Naive thymus-derived CD4-positive, alpha-beta T cell (primary cell): ENCODE results near the gene KIAA0930. TPM values are rescaled to one million over a fixed set of nuclear protein-coding genes. Genes with fewer than 3 reads are reported as not detected.
A peak's percentile ranks its signal among the peaks of the same experiment; 100 is the strongest.

Experiments
- ATAC-seq: fragments of 150-1000 bp; cut with Tn5 transposase; 2 replicates; pipeline ENCODE4 v1.10.0; 2021; ENCODE audit warnings: mild to moderate bottlenecking, moderate library complexity
- CTCF ChIA-PET: fragments of 350-600 bp; sonication (Branson Sonifier 250); formaldehyde crosslinking; loops from one replicate; lab custom pipeline; 2021; ENCODE audit warnings: antibody characterized with exemption; lab: Charles Lee
- POLR2A ChIA-PET: fragments of 350-600 bp; sonication (Branson Sonifier 250); formaldehyde crosslinking; loops from one replicate; lab custom pipeline; 2021; ENCODE audit warnings: antibody characterized with exemption, inconsistent platforms; lab: Charles Lee
- DNase-seq, 9 donors: peaks; one replicate each; pipeline versions ENCODE4 v3.0.0 to v3.0.0-alpha.2; 2020 to 2022; ENCODE audit warnings: mixed read lengths in 1 of 9
- H3K27ac ChIP-seq: one replicate; pipeline ENCODE4 v1.7.0; 2013; ENCODE audit warnings: mild to moderate bottlenecking, low read depth, low read length, moderate library complexity
- H3K27me3 ChIP-seq, 2 donors: one replicate each; pipeline ENCODE4 v1.7.0; 2013; ENCODE audit warnings: low read length in 2 of 2, mild to moderate bottlenecking in 2 of 2, moderate library complexity in 2 of 2; ENCODE audit not compliant: control insufficient read depth in 2 of 2, insufficient read depth in 2 of 2
- H3K36me3 ChIP-seq, 3 experiments: 1 replicate in 2 of 3; 2 replicates in 1 of 3; pipeline ENCODE4 v1.7.0; 2013; ENCODE audit warnings: low read length in 3 of 3, mild to moderate bottlenecking in 3 of 3, moderate library complexity in 1 of 3; ENCODE audit not compliant: insufficient read depth in 3 of 3, control insufficient read depth in 2 of 3
- H3K4me1 ChIP-seq, 2 donors: one replicate each; pipeline ENCODE4 v1.7.0; 2013; ENCODE audit warnings: low read length in 2 of 2, mild to moderate bottlenecking in 2 of 2, moderate library complexity in 1 of 2; ENCODE audit not compliant: control insufficient read depth in 2 of 2, insufficient read depth in 2 of 2
- H3K4me3 ChIP-seq: 2 replicates; pipeline ENCODE4 v1.7.0; 2013; ENCODE audit warnings: mild to moderate bottlenecking, low read length
- H3K9me3 ChIP-seq, 3 experiments: 1 replicate in 2 of 3; 2 replicates in 1 of 3; pipeline ENCODE4 v1.7.0; 2013; ENCODE audit warnings: low read length in 3 of 3; ENCODE audit not compliant: control insufficient read depth in 2 of 3
- H3K27ac Mint-ChIP-seq, 9 donors: one replicate each; pipeline ENCODE4 v1.8.0; 2020 to 2022; ENCODE audit warnings: mixed read lengths in 9 of 9, mild to moderate bottlenecking in 8 of 9, moderate library complexity in 5 of 9, inconsistent platforms in 2 of 9
- H3K27me3 Mint-ChIP-seq, 5 donors: one replicate each; pipeline ENCODE4 v1.8.0; 2021 to 2022; ENCODE audit warnings: mixed read lengths in 5 of 5, mild to moderate bottlenecking in 1 of 5
- H3K36me3 Mint-ChIP-seq, 5 donors: one replicate each; pipeline ENCODE4 v1.8.0; 2020 to 2022; ENCODE audit warnings: mixed read lengths in 5 of 5, mild to moderate bottlenecking in 3 of 5, inconsistent platforms in 1 of 5
- H3K4me1 Mint-ChIP-seq, 7 donors: one replicate each; pipeline ENCODE4 v1.8.0; 2020 to 2022; ENCODE audit warnings: mixed read lengths in 7 of 7, mild to moderate bottlenecking in 3 of 7, inconsistent platforms in 1 of 7
- H3K4me3 Mint-ChIP-seq, 10 donors: one replicate each; pipeline ENCODE4 v1.8.0; 2020 to 2022; ENCODE audit warnings: mild to moderate bottlenecking in 10 of 10, mixed read lengths in 10 of 10, moderate library complexity in 6 of 10, inconsistent platforms in 2 of 10
- H3K9me3 Mint-ChIP-seq, 11 donors: one replicate each; pipeline ENCODE4 v1.8.0; 2020 to 2022; ENCODE audit warnings: mixed read lengths in 11 of 11, mild to moderate bottlenecking in 4 of 11, inconsistent platforms in 1 of 11, moderate library complexity in 1 of 11
- intact Hi-C, 2 donors: fragments of 100-400 bp; cut with micrococcal nuclease; formaldehyde crosslinking; loops; one replicate each; pipeline ENCODE4 v1.15.1; 2023
- polyA plus RNA-seq, 2 donors: library from polyadenylated mRNA; unstranded; fragments of 300-500 nt; fragmentation: Illumina TruSeq; gene quantifications; one replicate each; pipeline ENCODE4 v1.2.3, GENCODE V29; 2021
- total RNA-seq, 6 experiments: library from RNA in 5 of 6; stranded (reverse) in 5 of 6; gene quantifications; 1 replicate in 5 of 6; 2 replicates in 1 of 6; pipeline ENCODE4 v1.2.3 and lab custom pipeline; 2021 to 2026

The KIAA0930 gene
- total and polyA plus RNA-seq, 7 experiments from 2014 or later, result 2.3 to 58.2 (median 21.6) TPM

DNA sequence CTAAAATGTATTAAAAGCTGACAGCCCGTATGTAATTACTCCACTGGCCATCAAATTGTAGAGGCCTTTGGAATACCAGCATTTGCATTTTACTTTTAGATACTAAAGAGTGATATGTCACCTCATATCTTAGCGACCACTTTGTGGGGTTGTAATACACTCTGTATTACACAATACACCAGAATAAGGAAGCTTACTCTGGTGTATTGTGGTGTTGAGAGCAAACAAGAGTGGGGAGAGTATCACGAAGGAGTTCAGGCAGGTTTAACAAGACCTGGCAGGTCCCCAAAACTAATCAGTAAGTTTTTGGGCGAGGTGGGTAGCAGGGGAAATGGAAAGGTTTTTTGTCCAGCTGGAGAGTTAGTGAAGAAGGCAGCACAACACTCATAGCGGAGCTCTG lies 73.8 kb downstream of the KIAA0930 start:
- Histone ChIP-seq H3K36me3 (peaks cover 17 to 39% (median 23%) of the 10 kb centered on the region in 3 experiments), H3K4me3 (no peak overlapping the region), H3K4me1 (peaks cover 37 to 47% of the 10 kb centered on the region in 2 donors), H3K27me3 (no peaks in the 10 kb centered on the region), H3K27ac (no peak overlapping the region), H3K9me3 (no peaks in the 10 kb centered on the region)
- H3K36me3 Mint-ChIP-seq, result peaks cover 10 to 43% (median 33%) of the 10 kb centered on the region in 5 donors
- no peaks in the 10 kb centered on the region for H3K27me3 Mint-ChIP-seq
- peak overlapping the region in 7 of 10 donors; percentile 1 to 53 (median 5) for H3K4me3 Mint-ChIP-seq
- ChIA-PET POLR2A (no interaction called here), CTCF (no interaction called here)
- intact Hi-C loops, result no loop called here
- DNase-seq (no peak), ATAC-seq (no peak)
- H3K9me3 Mint-ChIP-seq, result no peaks in the 10 kb centered on the region
- peaks cover 52 to 79% (median 75%) of the 10 kb centered on the region in 7 donors for H3K4me1 Mint-ChIP-seq
- peak overlapping the region in 7 of 9 donors; percentile 12 to 85 (median 76) for H3K27ac Mint-ChIP-seq

DNA sequence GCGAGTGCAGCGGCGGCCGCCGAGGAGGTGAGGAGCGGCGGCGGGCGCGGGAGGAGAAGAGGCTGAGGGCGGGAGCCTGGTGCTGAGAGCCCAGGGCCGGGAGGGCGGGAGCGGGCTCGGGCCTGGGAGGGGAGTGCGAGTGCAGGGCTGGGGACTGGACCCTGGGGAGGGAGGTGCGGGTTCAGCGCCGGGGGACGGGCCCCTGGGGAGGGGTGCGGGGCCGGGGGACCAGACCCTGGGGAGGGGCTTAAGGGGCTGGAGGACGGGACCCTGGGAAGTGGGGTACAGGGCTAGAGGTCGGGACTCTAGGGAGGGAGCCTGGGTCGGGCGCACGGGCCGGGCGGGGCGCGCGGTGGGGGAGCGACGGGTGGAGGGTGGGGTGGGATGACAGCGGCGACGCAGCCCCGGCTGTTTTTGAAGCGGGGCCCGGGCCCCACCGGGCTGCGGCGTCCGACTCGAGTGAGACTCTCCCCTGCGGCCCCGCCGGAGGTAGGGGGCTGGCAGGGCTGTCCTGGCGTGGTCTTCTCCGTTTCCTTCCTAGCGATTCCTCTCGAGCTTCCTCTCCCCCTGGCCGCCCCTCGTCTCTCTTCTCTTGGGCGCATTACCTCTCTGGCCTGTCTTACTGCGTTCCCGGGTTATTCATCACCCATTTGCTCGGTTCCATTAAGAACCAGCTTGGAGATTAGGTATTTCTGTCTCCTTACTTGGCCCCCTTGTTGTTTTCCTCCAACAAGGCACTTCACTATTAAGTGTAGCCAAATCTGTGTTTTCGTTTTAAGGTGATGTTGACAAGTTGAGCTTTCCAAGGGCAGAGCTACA lies 76.2 kb downstream of the KIAA0930 start:
- H3K27ac Mint-ChIP-seq, result peak overlapping the region; percentile 88 to 97 (median 95)
- ChIA-PET CTCF (interaction anchor here (1.3 kb wide), 3 partner anchors 8 to 14 kb away, joined by 3 to 5 read pairs (median 3); no protein-coding TSS in a partner anchor), POLR2A (interaction anchor here (0.6 to 3.8 kb wide), 12 partner anchors 9 to 1153 kb away, joined by 3 to 33 read pairs (median 4); no protein-coding TSS in a partner anchor)
- peak in 4 of 9 donors; percentile 15 to 44 (median 28) for DNase-seq
- peak overlapping the region; percentile 81 for H3K4me3 ChIP-seq
- peaks cover 6 to 24% (median 14%) of the 10 kb centered on the region in 5 donors for H3K36me3 Mint-ChIP-seq
- ATAC-seq, result peak; percentile 17
- H3K4me1 Mint-ChIP-seq, result peaks cover 36 to 77% (median 67%) of the 10 kb centered on the region in 7 donors
- H3K27me3 Mint-ChIP-seq, result no peaks in the 10 kb centered on the region
- no peaks in the 10 kb centered on the region for H3K27me3 ChIP-seq
- H3K27ac ChIP-seq, result peak overlapping the region; percentile 77
- H3K9me3 ChIP-seq, result no peaks in the 10 kb centered on the region
- H3K4me3 Mint-ChIP-seq, result peak overlapping the region; percentile 85 to 100 (median 96)
- peaks cover 27 to 31% of the 10 kb centered on the region in 2 donors for H3K4me1 ChIP-seq
- intact Hi-C loops, result loop anchor here (1.0 to 5.0 kb wide), 5 partner anchors 9 to 870 kb away; partner anchors contain the start of gene KIAA0930 (in 1 of the 2)
- peaks cover 3 to 24% (median 5%) of the 10 kb centered on the region in 3 experiments for H3K36me3 ChIP-seq
- H3K9me3 Mint-ChIP-seq, result no peaks in the 10 kb centered on the region

DNA sequence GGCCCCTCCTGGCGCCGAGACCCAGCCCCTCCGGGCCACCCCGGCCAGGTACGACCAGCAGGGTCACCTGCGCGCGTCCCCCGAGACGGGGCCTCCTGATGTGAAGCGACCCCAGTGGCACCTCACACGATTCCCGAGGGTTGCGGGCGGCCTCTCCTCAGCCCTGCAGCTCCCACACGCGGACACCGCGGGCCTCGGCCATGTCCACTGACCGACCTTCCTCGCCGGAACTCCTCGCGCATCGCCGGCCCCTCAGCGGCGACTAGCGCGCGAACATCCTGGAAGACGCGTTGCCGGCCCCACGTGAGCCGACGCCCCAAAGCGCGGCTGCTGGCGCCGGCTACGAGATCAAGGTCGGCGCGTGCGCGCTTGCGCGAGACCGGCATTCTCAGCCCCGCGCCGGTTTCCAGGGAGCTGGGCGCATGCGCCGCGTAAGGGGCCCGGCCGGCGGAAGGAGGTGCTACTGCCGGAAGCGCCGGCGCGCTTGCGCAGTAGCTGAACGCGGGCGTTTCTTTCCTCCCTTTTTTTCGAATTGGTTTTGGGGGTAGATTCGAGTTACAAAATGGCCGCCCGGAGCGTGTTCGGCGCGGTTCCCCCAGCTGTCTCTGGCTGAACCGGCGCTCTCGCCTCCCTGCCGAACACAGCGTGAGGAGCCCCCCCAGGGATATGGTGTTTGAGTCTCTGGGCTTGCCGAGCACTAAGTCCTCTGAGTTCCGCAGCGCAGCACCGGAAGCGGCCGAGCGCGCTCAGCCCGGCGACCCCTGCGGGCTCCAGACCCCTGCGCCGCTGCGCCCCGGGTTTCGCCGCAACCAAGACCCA lies 77.0 kb downstream of the KIAA0930 start, which contains the start of gene NUP50:
NUP50 (plus strand) TSS at position 475 of the 819 bp plus-strand sequence. CDS start 4,253 bp downstream, outside the sequence.
- peak; percentile 93 to 98 (median 97) for DNase-seq
- ChIA-PET POLR2A (interaction anchor here (0.6 to 3.8 kb wide), 11 partner anchors 10 to 1152 kb away, joined by 3 to 33 read pairs (median 3); no protein-coding TSS in a partner anchor), CTCF (interaction anchor here (1.3 kb wide), 1 partner anchor 9 kb away, joined by 5 read pairs; no protein-coding TSS in a partner anchor)
- H3K9me3 ChIP-seq, result no peaks in the 10 kb centered on the region
- peak within 1 kb of the TSS; percentile 77 for H3K27ac ChIP-seq
- H3K4me1 ChIP-seq, result peaks cover 26 to 30% of the 10 kb centered on the region in 2 donors
- Mint-ChIP-seq H3K27ac (peak within 1 kb of the TSS; percentile 88 to 97 (median 96)), H3K4me3 (peak within 1 kb of the TSS; percentile 85 to 100 (median 96)), H3K9me3 (no peaks in the 10 kb centered on the region), H3K36me3 (peaks cover 3 to 20% (median 11%) of the 10 kb centered on the region in 5 donors), H3K27me3 (no peaks in the 10 kb centered on the region), H3K4me1 (peaks cover 37 to 72% (median 63%) of the 10 kb centered on the region in 7 donors)
- H3K4me3 ChIP-seq, result peak within 1 kb of the TSS; percentile 81
- intact Hi-C loops, result loop anchor here (1.0 to 5.0 kb wide), 7 partner anchors 10 to 871 kb away; partner anchors contain the start of genes FAM118A (in 1 of the 2) and KIAA0930 (in 1 of the 2)
- peaks cover 0 to 22% (median 5%) of the 10 kb centered on the region in 3 experiments for H3K36me3 ChIP-seq
- no peaks in the 10 kb centered on the region for H3K27me3 ChIP-seq
- peak; percentile 89 for ATAC-seq

DNA sequence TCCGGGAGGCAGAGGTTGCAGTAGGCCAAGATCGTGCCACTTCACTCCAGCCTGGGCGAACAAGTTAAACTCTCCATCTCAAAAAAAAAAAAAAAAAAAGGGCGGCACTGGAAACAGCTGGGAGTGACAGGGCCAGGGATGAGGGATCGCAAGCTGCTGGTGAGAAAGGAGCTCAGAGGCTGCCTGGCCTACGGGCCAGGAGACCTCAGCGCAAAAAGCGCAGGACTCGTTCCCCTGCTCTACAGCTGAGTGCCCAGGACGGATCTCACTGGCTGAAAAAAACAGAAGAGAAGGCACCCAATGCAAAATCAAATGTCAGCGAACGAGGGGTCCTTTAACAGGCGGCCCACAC lies 77.6 kb downstream of the KIAA0930 start:
- Mint-ChIP-seq H3K36me3 (peaks cover under 1 to 15% (median 5%) of the 10 kb centered on the region in 5 donors), H3K4me1 (peaks cover 37 to 67% (median 57%) of the 10 kb centered on the region in 7 donors), H3K27me3 (no peaks in the 10 kb centered on the region), H3K9me3 (no peaks in the 10 kb centered on the region), H3K27ac (peak overlapping the region; percentile 72 to 95 (median 88)), H3K4me3 (peak overlapping the region; percentile 77 to 99 (median 93))
- peak; percentile 31 for ATAC-seq
- POLR2A ChIA-PET, result interaction anchor here (0.5 to 3.8 kb wide), 7 partner anchors 9 to 873 kb away, joined by 3 to 33 read pairs (median 4); no protein-coding TSS in a partner anchor
- Histone ChIP-seq H3K27ac (peak overlapping the region; percentile 77), H3K27me3 (no peaks in the 10 kb centered on the region), H3K36me3 (peaks cover 0 to 16% (median 0%) of the 10 kb centered on the region in 3 experiments), H3K4me1 (peaks cover 26 to 30% of the 10 kb centered on the region in 2 donors), H3K4me3 (peak overlapping the region; percentile 81), H3K9me3 (no peaks in the 10 kb centered on the region)
- DNase-seq, result no peak
- CTCF ChIA-PET, result interaction anchor here (0.5 to 1.3 kb wide), 2 partner anchors 10 to 84 kb away, joined by 4 to 5 read pairs; no protein-coding TSS in a partner anchor
- intact Hi-C loops, result loop anchor here (1.0 to 5.0 kb wide), 5 partner anchors 10 to 154 kb away; partner anchors contain the start of genes FAM118A (in 1 of the 2) and KIAA0930 (in 1 of the 2)

DNA sequence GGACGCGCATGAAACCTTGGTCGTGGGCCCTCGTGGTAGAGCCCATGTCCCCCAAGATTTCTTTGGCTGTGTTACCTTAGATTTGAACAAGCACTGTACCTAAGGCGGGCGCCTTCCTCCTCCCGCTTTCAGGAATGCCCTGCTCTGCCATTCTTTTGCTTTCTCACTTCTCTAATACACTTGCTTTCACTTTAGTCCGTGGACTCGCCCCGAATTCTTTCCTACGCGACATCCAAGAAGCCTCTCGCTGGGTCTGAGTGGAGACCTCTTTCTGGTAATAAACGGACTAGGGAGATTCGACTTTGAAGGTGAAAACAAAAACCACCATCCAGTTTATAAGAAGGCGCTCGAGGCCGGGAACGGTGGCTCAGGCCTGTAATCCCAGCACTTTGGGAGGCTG lies 78.2 kb downstream of the KIAA0930 start:
- ATAC-seq (no peak), DNase-seq (no peak)
- Histone ChIP-seq H3K4me1 (peaks cover 26 to 30% of the 10 kb centered on the region in 2 donors), H3K4me3 (peak overlapping the region; percentile 81), H3K27ac (no peak overlapping the region), H3K27me3 (no peaks in the 10 kb centered on the region), H3K36me3 (peaks cover 0 to 20% (median 0%) of the 10 kb centered on the region in 3 experiments), H3K9me3 (no peaks in the 10 kb centered on the region)
- H3K27ac Mint-ChIP-seq, result peak overlapping the region in 6 of 9 donors; percentile 18 to 95 (median 88)
- peak overlapping the region; percentile 77 to 99 (median 93) for H3K4me3 Mint-ChIP-seq
- POLR2A ChIA-PET, result interaction anchor here (0.5 to 3.8 kb wide), 4 partner anchors 9 to 533 kb away, joined by 3 to 33 read pairs (median 5); no protein-coding TSS in a partner anchor
- H3K4me1 Mint-ChIP-seq, result peaks cover 37 to 64% (median 56%) of the 10 kb centered on the region in 7 donors
- CTCF ChIA-PET, result interaction anchor here (0.5 kb wide), 1 partner anchor 84 kb away, joined by 4 read pairs; no protein-coding TSS in a partner anchor
- peaks cover 3 to 15% (median 6%) of the 10 kb centered on the region in 5 donors for H3K36me3 Mint-ChIP-seq
- no peaks in the 10 kb centered on the region for H3K27me3 Mint-ChIP-seq
- H3K9me3 Mint-ChIP-seq, result no peaks in the 10 kb centered on the region
- intact Hi-C loops, result loop anchor here in 1 of 2 donors (5.0 kb wide), 2 partner anchors 80 to 155 kb away; partner anchors contain the start of gene KIAA0930
